ENCODE results near the gene SPRY1.

The SPRY1 gene

DNA sequence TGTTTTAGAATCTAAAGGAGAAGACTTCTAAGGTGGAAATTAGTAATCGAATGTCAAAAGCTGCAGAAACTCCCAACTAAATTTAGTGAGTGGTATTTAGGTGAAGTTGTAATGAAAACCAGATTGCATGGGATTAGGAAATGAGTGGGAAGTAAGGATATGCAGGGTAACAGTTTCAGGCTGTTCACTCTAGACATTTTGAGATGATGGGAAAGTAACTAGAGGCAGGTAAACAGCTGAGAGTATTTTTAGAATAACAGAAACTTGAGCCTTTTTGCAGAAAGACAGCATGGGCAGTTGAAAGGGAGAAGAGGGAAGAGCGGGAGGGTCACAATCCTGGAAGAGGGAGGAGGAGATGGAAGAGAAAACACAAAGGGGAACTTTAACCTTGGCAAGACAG, 12.7 kb downstream of the SPRY1 start:
- no peak for DNase-seq (ENCODE audit: low read depth, low spot score)

DNA sequence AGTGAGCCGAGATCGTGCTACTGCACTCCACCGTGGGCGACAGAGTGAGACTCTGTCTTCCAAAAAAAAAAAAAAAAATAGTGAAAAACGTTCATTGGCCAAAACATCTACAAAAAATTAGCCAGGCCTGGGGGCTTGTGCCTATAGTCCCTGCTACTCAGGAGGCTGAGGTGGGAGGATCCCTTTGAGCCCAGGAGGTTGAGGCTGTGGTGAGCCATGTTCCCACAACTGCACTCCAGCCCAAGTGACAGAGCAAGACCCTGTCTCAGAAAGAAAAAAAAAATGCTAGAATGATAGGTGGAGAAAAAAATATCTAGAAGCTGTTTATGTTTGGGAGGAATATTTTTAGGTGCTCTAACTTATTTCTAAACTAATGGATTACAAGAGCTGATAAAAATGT, 14.9 kb downstream of the SPRY1 start:
- DNase-seq (ENCODE audit: low read depth, low spot score): no peak

DNA sequence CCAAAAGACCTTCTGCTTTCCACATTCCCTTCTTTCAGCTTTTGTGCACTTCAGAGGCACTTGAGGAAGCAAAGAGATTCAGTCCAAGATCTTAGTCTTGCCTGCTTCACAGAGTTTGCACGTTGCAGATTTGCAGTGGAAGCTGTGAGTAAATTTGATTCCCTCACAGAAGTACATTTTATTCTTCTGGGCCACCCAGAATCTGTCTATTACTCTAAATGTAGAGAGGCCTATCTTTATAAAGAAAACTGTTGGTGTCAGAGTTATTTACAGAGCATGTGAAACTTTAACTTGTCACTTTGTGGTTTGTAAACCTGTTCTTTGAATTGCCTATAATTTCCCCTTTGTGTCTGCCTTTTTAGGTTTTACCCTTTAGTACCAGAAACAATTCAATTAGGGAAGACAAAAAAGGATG, 15.5 kb downstream of the SPRY1 start:
- no peak for DNase-seq (ENCODE audit: low read depth, low spot score)

DNA sequence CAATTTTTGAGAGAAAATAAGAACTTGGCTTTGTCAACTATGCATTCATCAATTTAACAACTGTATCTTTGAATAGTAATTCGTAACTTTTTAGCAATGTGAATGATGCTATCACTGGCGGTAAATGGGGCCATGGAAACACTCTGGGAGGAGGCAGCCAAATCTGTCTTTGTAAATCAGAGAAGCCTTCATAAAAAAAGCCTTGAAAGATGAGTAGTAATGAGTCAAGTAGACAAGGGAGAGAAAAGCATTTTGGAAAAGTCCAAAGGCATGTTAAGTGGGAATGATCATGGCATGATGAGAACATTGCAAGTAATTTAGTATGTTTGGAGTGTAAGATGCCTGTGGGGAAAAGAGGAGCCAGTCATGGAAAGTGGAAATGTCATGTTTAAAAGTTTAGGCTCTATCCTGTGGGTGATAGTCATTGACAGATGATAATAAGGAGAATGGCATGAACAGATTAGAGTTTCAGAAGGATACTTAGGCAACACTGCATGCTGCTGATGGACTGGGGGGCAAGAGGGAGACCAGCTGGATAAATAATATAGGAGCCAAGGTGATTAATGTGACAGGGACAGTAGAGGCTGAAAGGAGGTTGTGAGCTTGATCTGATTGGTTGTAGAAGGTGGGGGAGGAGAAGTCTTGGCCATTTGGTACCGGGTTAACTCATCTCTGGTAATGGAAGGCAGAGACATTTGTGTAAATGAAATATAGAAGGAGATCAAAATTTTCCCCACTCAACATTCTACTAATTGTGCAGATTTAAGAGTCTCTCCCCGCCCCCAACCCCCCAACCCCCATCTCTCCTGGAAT, 16.3 kb downstream of the SPRY1 start:
- no peak for DNase-seq (ENCODE audit: low read depth, low spot score)

DNA sequence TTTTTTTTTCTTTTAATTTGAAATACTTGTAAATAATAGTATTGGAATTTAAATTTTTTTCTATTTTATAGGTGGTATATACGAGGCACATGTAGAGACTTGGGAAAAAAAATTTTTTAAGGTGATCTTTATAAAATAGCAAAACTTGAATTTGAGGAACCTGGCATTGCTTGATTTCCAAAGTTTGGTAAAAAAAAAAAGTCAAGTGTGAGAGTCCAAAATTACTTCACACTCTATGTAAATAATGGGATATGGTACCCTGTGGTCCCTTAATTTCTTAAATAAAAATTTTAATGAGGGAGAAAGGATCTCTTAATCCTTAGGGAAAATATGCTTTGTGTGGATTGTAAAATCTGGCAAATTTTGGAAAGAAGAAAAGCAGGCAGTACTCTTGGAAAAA, 19.0 kb downstream of the SPRY1 start:
- DNase-seq (ENCODE audit: low read depth, low spot score): no peak

DNA sequence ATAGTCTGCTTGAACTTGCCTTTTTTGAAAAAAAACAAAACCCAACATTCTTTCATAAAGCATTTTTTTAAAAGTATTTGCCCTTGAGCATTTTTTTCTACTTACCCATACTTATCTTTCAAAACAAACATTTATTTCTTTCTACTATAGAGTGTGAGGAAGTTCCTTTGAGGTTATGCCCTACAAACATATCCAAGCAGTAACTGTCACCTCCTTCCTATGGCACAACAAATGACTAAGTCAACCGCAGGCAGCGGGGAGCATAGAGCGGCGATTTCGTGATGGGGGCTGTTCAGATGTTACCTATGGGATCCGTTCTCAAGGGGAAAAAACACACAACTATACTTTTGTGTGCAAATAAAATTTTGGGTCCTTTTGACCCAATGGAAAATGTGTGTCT, 19.4 kb downstream of the SPRY1 start:
- DNase-seq (ENCODE audit: low read depth, low spot score): no peak

DNA sequence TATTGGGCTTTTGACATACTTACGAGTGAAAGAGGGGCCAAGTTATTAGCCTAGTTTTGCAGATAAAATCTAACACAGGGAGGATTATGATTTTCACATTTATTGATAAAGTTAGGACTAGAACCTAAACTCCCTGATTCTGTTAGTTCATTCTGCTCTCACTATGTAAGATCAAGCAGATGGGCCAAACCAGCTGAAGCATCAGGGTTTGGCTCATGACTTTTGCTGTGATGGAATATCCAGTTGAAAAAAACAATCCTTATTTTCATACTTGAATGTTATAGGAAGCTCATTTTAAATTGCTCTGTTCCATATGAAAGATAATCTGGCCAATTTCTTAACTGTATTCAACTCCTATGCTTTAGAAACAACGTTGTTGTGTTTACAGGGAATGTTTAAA, 21.2 kb downstream of the SPRY1 start:
- DNase-seq (ENCODE audit: low read depth, low spot score): no peak

DNA sequence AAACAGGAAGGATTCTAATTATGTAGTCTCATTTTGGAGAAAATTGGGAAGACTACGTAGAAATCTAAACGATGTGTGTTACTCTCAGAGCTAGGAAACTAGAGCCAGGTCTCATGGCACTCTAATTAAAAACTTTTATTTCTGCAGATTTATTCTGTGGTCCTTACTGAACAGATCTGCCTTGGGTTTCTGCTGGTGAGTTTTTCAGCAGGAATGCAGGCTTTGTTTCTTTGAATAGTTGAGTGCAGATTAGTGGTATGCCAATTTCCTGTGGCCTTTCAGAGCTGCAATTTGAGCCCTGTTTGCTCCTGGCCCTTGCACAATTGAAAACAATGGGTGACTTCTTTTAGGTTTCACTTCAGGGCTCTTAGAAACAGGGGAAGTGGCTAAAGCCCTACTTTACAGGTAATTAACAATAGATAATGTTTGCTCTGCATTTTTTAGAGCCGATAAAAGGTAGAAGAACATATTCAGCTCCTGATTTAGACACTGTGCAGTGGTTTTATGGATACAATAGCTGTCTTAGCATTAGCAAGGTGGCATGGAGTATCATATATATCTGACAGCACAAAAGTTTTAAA, 21.8 kb downstream of the SPRY1 start:
- no peak for DNase-seq (ENCODE audit: low read depth, low spot score)

DNA sequence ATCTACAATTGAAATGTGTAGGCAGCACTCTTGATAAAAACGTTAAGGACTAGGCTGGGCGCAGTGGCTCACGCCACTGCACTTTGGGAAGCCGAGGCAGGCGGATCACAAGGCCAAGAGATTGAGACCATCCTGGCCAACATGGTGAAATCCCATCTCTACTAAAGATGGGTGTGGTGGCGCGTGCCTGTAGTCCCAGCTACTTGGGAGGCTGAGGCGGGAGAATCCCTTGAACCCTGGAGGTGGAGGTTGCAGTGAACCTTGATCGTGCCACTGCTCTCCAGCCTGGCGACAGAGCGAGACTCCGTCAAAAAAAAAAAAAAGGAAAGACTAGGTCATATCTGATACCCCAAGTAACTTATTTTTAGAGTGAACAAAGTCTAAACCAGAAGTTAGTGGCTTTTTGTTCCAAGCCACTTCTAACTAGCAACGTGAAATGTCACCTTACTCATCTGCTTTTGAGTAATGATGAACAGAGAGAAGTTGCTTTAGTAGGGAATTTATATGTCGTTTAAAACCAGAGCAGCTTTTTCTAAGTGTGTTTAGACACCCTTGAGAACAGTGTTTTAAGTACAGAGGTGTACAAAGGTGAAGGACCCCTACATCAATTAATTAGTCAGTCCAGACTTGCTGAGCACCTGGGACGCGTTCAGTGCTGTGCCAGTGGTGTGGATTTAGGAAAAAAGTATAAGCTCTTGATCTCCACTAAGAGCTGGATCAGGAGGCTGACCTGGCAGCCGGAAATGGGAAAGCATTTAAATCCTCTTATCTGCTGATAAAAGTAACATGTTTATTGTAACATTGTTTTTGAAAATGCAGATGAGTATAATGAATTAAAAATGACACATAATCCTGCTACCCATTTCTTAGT, 23.5 kb downstream of the SPRY1 start:
- no peak for DNase-seq (ENCODE audit: low read depth, low spot score)

DNA sequence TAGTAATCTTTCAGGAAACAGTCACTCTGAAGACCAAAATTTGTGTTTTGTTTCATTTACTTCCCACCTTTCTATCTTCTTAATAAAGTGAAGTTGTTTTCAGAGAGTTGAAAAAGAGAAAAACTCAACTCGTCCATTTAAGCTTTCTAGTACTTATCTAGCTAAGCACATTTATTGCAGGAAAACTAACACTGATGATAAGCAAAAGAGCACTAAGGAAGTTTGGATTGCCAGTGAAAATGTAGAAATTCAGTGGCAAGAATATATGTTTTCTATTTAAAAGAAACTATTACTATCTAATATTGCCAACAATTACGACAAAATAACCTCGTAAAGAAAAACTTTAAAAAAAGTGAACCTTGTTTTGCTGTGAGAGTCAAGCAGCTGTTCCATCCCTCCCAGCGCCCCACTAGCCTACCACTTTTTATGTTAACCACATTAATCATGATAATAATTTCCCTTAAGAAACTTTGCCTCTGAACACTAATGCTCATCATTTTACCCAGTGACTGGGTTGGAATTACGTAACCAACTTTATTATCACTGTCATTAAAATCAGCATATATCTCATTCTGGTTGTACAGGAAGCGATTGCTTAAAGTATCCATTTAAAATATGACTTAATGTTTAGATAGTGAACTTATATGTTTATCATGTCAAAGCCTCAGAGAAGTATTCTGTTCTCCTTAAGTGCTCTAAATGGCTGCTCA, 24.8 kb downstream of the SPRY1 start:
- no peak for DNase-seq (ENCODE audit: low read depth, low spot score)

DNA sequence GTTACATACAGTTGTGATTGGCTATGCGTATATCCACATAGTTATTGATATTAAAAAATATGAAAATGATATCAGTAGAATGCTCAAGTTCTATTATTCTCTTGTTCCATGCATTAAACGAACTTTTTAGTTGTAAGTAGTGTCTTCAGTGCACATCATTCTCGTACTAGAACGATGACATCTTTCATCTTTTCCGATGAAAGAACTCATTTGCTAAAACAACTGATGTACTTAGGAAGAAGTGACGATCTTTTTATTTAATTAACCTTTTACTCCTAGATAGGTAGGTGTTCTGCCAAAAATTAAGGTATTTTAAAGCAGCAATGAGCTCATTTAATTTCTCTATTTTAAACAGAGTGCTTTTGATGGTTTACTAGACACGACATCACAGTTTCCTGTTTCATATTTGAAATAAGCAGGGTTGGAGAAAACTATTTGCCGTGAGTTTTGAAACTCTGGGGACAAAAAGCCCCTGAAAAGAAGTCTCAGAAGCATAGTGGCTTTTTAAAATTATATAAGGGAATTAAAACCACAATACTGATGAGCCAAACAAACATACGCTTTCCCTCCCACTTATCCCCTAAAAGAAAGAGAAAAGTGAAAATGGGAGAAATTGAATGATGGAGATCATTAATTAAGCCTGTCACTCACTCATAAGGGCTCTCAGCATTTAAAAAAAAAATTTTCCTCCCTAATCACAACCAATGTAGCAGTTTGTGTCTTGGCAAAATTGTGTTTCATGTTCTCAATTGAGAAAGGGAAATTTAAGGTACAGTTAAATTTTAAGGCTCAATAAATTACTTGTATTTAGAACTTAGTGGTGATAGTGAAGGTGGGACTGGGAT, 25.6 kb downstream of the SPRY1 start:
- DNase-seq (ENCODE audit: low read depth, low spot score): no peak

DNA sequence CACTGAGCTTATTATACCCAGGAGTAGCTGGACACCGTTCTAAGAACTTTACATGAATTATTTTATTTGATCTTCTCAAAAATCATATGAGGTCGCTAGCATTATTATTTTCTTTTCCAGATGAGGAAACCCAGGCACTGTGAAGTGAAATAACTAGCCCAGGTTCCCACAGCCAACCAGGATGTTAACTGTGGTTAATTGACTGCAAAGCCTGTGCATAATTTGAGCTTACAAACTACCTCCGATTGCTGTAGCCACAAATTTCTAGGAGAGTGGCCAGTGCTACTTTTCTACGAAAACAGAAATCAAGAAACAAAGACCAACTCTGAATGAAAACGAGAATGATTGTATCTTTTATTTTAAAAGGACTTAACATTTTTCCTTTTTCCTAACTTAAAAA, 27.2 kb downstream of the SPRY1 start:
- DNase-seq (ENCODE audit: low read depth, low spot score): no peak

DNA sequence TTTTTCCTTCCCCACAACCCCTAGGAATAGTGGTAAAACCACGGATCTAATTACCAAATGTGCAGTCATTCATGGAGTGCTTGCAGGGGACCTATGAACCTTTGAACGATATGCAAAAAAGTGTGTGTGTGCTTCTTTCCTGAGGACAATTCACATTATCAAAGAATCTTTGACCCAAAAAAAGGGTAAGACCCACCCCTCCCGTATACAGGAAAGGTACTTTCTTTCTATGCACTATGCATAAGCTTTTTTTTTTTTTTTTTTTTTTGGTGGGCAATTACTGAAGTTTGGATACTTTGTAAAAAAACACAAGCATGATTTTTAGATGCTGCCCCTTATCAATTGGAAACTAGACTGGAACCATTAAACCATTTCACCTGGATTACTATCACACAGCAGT, 31.4 kb downstream of the SPRY1 start:
- DNase-seq (ENCODE audit: low read depth, low spot score): no peak

DNA sequence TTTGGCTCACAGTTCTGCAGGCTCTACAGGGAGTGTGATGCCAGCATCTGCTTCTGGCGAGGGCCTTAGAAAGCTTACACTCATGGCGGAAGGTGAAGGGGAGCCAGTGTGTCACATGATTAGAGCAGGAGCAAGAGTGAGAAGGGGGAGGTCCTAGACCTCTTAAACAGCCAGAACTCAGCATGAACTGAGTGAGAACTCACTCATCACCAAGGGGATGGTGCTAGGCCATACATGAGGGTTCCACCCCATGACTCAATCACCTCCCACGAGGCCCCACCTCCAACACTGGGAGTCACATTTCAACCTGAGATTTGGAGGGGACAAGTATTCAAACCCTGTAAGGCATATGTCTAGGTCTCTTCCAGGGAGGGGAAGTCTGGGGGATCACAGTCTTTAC, 33.4 kb downstream of the SPRY1 start:
- no peak for DNase-seq (ENCODE audit: low read depth, low spot score)

DNA sequence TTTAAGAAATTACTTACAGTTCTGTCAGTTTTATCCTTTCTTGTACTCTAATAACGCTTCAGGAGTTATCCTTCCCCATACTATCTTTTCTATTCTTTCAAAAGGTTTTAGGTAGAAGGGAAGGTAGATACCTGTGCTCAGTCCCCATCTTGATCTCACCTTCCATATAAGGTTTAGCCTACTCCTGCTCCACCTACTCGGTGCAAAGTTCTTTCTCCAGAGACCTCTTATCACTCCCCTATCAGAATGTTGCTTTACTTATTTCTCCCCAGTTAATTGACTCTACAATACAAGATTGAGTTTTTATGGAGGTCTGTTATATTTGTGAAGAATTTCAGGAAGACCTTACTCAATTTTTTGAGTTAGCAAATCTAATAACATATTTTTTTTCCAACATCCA, 33.9 kb downstream of the SPRY1 start:
- DNase-seq (ENCODE audit: low read depth, low spot score): no peak

DNA sequence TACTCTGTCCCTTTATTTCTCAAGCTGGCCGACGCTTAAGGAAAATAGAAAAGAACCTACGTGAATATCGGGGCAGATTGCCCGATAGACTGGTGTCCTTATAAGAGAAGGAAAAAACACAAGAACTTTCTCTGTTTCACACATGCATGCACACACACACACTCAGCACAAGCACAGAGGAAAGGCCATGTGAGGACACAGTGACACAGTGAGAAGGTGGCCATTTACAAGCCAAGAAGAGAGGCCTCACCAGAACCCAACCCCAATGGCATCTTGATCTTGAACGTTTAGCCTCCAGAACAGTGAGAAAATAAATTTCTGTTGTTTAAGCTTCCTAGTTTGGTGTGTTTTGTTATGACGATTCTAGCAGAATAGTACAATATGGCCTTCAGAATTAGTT, 37.0 kb downstream of the SPRY1 start:
- DNase-seq (ENCODE audit: low read depth, low spot score): no peak

DNA sequence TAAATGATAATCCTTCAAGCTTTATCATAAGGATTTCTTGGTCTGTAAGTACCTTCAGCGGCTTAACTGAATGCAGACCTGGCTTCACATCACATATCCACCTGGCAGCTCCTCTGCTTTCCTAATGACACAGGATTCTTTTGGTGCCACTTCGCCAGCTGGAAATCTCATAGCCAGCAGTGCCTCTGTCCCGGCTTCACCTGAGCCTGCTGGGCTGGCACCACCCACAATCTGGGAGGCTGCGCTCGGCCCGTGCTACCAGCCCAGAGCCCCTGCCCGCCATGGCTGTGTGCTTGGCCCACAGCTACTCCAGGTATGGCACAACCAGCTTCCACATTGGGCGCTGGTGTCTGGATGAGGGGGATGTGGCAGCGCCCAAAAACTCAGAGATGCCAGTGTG, 37.4 kb downstream of the SPRY1 start:
- DNase-seq (ENCODE audit: low read depth, low spot score): no peak

DNA sequence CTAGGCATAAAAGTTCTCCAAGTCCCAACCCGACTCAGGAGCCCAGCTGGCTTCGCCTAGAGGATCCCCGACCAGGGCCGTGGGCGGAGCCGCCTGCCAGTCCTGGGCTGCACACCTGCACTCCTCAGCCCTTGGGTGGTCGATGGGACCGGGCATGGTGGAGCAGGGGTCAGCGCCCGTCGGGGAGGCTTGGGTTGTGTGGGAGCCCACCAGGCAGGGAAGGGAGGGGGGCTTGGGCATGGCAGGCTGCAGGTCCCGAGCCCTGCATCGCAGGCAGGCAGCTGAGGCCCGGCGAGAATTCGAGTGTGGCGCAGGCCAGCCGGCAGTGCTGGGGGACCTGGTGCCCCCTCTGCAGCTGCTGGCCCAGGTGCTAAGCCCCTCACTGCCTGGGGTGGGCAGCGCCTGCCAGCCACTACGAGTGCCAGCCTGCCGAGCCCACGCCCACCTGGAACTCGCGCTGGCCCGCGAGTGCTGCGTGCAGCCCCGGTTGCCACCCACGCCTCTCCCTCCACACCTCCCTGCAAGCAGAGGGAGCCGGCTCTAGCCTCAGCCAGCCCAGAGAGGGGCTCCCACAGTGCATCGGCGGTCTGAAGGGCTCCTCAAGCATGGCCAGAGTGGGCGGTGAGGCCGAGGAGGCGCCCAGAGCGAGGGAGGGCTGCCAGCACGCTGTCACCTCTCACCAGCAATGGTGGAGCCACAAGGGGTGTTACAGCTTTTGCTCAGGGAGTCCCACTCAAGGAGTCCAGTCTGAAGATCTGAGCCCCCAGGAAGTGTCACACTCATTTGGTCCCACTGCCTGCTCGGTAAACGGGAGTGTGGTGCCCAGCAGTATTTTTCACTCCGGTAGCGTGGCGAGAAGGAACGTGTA, 38.9 kb downstream of the SPRY1 start:
- no peak for DNase-seq (ENCODE audit: low read depth, low spot score)

DNA sequence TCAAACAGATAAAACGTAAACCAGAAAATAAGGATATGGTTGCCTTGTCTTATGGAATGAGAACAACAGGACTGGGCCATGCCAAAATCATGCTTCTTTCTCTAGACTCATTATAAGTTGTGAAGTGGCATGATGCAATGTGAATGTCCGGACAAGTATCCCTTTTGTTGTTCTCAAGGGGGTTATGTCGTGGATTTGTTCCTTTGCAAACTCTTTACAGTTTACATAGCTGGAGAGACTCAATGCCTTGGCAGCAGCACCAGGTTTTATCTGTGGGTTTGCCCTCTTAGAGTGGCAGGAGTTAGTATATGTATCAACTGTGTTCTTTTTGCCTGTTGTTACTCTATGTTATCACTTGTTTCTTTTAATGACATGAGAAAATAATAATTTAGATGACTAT, 41.4 kb downstream of the SPRY1 start:
- no peak for DNase-seq (ENCODE audit: low read depth, low spot score)
